Activated CD4-positive, alpha-beta T cell treated with anti-CD3 and anti-CD28 coated beads for 48 hours (primary cell): ENCODE results near the gene MAGT1.
A peak's percentile ranks its signal among the peaks of the same experiment; 100 is the strongest.
"Not testable (repeated sequence)": the region's sequence is repeated elsewhere in the genome, so short reads cannot be mapped to it uniquely, and the experiment has no call there.

ENCODE experiments used
- DNase-seq: peaks from one replicate; pipeline ENCODE4 v3.0.0-alpha.2; 2020

Gene MAGT1

DNA sequence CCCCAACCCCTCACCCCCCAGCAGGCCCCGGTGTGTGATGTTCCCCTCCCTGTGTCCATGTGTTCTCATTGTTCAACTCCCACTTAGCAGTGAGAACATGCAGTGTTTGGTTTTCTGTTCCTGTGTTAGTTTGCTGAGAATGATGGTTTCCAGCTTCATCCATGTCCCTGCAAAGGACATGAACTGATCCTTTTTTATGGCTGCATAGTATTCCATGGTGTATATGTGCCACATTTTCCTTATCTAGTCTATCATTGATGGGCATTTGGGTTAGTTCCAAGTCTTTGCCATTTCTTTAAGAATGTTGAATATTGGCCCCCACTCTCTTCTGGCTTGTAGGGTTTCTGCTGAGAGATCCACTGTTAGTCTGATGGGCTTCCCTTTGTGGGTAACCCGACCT, 73.2 kb downstream of the MAGT1 start:
- not testable (repeated sequence) for DNase-seq

- DNase-seq = no peak
Observed at GRCh38 chrX:77820091-77820727, 75.0 kb downstream of the MAGT1 start.

DNA sequence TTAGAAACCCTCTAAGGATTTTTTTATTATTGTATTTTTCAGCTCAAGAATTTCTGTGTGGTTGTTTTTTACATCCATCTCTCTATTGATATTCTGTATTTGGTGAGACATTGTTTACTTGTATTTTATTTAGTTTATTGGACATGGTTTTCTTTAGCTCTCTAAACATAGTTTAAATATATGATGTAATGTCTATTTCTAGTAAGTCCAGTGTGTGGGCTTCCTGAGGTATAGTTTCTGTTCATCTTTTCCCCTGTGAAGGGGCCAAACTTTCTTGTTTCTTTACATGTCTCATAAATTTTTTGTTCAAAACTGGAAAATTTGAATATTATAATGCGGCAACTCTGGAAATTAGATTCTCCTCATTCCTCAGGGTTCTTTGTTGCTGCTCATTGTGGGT, 81.0 kb downstream of the MAGT1 start:
- DNase-seq = no peak

DNA sequence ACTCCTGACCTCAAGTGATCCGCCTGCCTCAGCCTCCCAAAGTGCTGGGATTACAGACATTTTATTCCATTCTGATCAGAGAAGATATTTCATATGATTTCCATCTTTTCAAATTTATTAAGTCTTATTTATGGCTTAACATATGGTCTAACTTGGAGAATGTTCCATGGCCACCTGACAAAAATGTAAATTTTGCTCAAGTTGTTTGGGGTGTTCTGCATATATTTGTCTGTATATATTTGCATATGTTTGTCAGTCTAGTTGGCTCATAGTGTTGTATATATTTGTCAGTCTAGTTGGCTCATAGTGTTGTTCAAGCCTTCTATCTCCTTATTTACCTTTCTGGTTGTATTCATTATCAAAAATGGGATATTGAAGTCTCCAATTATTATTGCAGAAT, 93.0 kb downstream of the MAGT1 start:
- no peak for DNase-seq

- DNase-seq = no peak
Observed at GRCh38 chrX:77795124-77795523, 100.1 kb downstream of the MAGT1 start.

DNA sequence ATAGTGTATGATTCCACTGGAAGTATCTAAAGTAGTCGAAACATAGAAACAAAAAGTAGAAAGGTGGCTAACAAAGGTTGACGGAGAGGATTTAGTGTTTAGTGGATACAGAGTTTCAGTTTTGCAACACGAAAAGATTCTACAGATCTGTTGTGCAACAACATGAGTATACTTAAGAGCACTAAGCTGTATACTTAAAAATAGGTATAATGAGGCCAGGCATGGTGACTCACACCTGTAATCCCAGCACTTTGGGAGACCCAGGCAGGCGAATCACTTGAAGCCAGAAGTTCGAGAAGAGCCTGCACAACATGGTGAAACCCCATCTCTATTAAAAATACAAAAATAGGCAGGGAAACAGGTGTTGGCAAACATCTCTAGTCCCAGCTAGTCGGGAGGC, 101.3 kb downstream of the MAGT1 start:
- no peak for DNase-seq

- DNase-seq = no peak
Observed at GRCh38 chrX:77788050-77788449, 107.2 kb downstream of the MAGT1 start.

GRCh38 chrX:77786365-77786680, 108.9 kb downstream of the MAGT1 start:
- no peak for DNase-seq

DNA sequence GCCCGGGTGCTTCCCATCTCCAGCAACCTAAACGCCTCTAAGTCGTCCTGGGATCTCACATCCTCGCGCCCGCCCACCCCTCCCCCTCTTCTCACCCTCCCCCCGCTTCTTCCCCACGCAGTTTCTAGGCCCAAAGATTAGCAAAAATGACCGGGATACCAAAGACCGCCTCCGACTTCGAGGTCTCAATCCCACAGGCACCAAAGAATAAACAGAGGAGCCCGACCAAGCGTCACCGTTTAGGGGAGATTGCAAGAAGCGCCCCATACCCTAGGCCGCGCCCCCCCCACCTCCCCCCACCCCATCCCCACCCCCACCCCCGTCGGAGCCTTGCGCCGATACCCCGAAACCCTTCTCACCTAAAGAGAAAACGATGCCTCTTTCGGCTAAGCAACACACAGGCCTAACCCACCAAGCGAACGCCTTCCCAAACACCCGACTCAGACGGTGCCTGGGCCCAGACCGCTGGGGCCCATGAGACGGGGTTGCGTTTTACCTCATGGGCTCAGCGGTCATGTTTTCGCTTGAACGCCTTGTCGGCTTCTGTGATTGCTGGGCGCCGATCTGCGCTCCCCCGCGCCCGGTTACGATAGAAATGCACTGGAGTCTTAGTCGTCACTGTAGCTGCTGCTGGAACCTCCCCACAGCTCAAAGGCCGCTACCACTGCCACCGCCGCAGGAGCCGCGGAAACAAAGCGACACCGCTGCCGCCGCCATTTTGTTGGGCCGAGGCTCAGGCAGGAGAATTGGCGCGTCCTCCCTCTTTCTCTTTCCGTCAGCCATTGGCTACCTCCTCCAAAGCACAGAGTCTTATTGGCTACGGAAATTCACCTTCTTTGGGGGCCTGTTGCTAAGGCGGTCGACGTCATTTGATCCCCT, 109.5 kb downstream of the MAGT1 start, which contains the start of gene ATRX:
TSS of gene ATRX (minus strand) at position 731 of the 879 bp plus-strand sequence. CDS start at position 516, 215 bp downstream.
- DNase-seq = peak; percentile 80

DNA sequence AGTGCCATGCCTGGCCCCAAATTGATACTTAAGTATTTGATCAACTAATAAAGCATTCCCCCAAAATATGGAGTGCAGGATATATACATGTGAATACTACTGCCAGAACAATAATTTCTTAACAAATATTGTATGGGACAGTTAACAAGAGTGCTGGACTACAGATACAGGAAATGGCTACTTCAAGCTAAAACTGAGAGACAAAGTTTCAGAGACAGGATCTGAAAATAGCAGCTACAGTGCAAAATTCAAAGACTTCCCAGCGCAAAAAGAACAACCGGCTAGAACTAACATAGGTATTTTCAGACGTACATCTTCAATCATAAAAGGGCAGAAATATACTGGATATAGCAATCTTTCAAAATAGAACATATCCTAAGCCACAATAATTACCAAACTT, 115.5 kb downstream of the MAGT1 start:
- no peak for DNase-seq

DNA sequence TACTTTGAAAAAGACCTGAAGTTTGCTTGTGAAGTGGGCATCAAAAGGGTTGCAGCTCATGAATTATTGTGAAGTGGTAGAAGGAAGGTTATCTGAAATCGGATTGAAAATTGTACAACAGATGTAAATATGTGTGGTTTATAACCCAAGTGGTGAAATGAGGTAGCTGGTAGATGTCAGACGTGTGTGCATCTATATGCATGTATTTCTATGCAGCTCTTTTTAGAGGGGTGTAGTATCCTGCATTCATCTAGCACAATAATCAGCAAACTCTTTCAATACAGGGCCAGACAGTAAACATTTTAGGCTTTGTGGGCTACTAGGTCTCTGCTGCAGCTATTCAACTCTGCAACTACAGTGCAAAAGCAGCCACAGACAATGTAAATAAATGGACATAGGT, 118.6 kb downstream of the MAGT1 start:
- DNase-seq = no peak
